HG02610 (cell line): ENCODE measurements around the gene LINC01488.

Experiments
- ATAC-seq: cut with Tn5 transposase; IDR thresholded peaks from one replicate; pipeline ENCODE4 v1.9.1; 2021; ENCODE audit warnings: mild to moderate bottlenecking, moderate library complexity; ENCODE audit not compliant: unreplicated experiment

LINC01488 gene

DNA sequence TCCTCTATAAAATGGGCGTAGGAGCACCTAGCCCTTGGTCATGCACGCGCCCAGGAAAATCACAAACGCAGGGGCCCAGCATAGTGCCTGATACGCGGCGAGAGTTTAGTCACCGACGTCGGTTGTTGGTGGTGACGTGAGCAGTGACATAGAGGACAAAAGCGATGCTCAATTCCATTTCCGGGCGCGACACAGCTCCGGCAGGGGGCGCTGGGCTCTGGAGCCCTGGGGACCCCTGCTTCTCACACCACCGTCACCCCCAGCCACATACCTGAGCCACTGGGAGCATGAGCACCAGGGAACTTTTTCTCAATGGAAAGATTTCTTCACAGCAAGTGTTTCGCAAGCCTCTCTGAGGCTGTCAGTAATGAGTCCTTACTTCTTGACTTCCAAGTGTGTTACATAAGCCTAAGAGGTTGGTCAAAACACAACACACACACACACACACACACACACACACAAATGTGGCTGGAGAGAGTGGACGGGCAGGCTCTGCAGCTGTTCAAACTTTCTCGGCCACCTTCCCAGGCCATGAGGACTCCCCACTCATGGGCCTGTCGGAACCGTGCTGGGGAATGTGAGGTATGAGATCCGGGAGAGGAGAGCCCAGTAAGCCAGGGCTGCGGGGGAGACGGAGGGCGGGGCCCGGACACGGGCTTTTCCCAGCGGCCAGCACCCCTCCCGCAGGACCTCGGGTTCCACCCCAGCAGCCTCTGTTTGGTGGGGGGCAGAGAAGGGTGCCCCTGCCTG is 36.9 kb upstream of the LINC01488 start:
- ATAC-seq: no peak

DNA sequence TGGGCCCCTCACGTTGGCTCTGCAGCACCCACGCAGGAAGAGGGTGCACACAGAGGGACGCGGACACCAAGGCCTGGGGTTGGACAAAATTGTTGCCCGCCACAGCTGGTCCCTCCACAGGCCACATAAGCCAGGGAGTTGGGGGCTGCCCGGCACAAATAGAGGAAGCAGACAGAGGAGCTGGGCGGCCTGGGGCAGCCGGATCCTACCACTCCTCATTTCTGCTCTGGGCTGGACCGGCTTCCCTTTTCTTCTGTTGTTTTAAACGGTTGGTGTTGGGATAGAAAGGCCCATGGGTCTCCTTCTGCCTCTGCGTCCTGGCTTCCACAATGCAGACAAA is 36.4 kb upstream of the LINC01488 start:
- no peak for ATAC-seq

DNA sequence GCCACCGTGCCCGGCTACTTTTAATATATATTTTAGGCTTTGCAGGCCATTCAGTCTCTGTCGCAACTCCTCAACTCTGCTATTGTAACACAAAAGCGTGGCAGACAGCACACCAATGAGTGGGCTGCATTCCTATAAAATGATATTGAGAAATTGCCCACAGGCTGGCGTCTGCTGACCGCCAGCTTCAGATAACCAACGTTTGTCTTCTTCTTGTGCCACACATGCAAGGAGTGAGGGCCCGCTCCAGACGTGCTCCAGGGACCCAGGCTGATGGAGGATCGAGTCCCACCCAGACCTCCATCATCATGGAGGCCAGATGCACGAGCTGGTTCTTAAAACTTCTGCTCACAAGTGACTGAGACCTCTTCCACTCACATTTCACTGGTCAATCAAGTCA is 35.4 kb upstream of the LINC01488 start:
- no peak for ATAC-seq

- no peak for ATAC-seq
These were observed 33.7 kb upstream of the LINC01488 start for GRCh38 chr11:69447786-69448185.

DNA sequence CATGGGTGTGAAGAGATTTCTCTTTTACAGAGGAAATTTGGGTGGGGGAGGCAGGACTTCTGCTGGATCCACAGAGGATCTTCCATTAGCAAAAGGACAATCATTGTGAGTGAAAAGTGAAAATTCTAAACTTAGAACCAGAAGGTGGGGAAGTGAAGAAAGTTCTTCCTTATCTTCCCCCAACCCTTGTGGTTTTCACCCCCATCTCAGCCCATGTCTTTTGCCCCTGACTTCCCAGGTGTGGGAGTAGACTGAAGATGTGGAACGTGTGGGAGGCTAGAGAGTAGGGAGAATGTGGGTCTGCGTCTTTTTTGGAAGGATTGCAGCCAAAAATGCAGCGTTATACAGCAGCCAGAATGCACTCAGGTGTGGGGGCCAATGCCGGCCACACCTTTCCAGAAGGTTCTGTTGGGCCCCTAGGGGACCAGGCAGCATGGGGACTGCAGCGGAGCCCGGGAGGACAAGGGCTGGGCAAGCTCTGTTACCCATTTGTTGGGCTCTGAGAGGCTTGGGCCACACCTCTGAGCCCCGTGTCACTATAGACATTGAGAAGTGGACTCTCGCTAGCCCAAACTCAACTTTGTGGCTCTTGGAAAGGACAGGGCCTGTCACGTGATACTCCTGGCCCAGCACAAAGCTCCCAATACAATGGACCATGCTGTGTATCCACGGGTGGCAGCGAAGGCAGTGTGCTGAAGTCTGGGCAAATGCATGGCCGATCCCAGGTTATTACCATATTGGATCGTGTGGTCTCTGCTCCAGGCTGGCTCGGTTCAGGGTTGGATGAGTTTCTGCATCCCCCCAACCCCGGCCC is 32.8 kb upstream of the LINC01488 start:
- ATAC-seq: no peak

GRCh38 chr11:69449320-69450063 is 32.0 kb upstream of the LINC01488 start:
- ATAC-seq: no peak

DNA sequence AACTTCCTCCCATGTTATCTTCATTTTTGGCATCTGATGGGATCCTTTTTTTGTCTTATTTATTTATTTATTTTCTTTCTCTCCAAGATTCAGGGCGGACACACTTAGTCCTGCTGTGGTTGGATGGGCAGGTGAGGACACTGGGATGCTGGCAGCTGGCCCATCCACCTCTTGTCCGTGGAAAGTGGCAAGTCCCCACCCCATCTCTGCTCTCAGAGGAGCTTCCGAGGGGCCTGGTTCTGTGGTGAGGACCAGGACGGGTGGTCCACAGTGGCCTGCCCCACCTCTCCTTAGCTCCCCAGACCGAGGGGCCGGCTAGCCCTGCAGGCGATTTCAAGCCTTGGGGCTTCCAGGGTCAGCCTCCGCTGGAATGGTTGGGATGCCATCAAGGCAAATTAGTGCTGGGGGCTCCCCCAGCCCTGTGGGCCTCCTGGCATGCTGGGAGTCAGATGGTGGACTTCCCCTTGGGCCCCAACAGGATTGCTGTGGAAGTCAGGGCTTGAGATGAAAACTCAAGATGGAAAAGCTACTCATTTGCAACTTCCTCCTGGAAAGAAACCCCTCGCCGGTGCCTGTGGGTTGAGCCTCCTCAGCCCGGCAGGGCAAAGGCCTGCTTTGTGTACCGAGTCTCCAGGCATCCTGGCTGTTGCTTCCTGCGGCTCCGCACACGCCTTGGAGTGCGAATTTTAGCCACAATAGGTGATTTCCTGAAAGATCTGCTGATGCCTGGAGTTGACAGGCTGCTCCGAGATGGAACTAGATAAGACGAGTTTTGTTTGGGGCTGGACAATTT is 31.2 kb upstream of the LINC01488 start:
- no peak for ATAC-seq

GRCh38 chr11:69450857-69451220 is 30.6 kb upstream of the LINC01488 start:
- ATAC-seq: no peak

DNA sequence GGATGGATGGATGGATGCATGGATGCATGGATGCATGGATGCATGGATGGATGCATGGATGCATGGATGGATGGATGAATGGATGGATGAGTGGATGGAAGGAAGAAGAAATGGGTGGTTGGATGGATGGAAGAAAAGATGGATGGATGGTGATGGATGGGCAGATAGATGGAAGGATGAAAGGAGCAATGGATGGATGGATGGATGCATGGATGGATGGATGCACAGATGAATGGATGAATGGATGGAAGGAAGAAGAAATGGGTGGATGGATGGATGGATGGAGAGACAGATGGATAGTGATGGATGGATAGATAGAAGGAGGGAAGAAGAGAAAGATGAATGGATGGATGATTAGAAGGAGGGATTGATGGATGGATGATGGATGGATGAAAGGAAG is 30.2 kb upstream of the LINC01488 start:
- no peak for ATAC-seq

GRCh38 chr11:69452206-69452987 is 29.1 kb upstream of the LINC01488 start:
- no peak for ATAC-seq

GRCh38 chr11:69453151-69453550 is 28.3 kb upstream of the LINC01488 start:
- no peak for ATAC-seq

DNA sequence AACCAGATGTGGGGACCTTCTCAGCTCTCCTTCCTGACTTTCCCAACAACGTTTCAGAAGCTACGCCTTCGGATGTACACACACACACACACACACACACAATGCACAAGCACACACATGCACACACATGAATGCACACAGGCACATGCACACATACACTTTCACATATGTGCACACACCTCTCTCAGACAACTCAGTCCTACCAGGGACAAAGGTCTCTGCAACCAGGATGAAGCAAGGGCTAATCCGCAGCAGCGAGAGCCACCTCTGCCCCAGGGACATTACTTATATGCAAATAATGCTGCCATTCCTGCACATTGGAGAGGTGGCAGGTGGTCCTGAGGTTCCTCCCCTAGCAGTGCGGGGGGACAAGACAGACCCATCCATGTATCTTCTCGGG is 27.4 kb upstream of the LINC01488 start:
- no peak for ATAC-seq

DNA sequence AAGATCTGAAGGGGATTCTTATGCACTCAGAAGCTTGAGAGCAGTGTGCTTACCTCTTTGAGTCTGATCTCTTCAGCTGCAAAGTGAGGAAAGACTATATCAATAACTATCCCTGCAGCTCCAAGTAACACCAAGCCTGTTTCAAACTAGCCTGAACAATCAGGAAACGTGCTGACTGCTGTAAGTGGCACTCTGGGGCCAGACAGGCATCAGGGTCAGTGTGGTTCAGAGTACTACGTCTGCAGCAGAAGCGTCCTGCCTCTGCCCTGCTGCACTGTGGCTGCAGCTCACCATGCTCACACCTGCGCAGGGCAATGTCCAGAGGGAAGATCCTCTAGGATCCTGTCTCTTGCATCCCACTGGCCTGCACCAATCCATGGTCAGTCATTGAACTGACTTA is 25.5 kb upstream of the LINC01488 start:
- ATAC-seq: no peak

DNA sequence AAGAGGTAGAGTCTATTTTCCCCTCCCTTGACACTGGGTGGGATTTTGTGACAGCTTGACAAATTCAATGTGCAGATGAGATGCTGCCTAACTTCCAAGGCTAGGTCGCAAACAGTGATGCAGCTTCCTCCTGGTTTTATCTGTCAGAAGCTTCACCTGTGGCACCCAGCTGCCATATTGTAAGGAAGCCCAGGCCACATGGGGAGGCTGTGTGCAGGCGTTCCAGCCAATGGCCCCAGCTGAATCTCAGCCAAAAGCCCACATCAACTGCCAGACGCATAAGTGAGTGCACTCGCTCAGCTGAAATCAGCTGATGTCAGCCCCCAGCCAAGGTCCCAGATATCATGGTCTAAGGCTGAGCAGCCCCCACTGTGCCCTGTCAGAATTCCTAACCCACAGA is 24.8 kb upstream of the LINC01488 start:
- ATAC-seq: no peak

DNA sequence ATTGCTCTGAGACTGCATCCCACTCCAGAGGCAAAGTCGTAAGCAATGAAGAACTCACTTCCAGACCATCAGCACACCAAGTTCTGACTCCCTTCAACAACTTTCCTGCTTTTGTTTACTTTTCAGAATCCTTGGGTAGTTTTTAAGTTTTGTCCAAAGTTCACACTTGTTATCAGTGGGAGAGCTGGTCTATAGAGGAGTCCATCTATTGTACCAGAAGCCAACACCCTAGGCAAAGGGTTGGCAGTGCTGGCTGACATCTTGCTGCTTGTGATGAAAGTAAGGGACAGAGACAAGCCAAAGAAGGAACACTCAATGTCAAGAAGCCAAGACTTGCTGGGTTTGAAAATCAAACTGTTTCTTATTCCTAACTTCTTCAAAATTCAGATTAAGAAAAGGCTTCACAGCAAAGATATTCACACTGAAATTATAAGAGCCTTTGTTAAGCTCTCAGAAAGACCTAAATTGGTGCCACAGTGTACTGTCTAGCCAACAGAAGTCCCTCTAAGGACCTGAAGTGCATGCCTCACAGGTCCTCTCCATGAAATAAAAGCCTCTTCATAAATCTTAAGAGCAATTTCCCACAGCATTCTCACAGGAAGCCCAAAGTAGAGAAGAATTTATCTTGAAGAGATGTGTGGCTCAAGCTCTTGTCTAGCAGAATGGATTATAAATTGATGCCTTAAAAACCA is 21.5 kb upstream of the LINC01488 start:
- ATAC-seq: no peak

- no peak for ATAC-seq
These were observed 20.8 kb upstream of the LINC01488 start for GRCh38 chr11:69460540-69461257.

DNA sequence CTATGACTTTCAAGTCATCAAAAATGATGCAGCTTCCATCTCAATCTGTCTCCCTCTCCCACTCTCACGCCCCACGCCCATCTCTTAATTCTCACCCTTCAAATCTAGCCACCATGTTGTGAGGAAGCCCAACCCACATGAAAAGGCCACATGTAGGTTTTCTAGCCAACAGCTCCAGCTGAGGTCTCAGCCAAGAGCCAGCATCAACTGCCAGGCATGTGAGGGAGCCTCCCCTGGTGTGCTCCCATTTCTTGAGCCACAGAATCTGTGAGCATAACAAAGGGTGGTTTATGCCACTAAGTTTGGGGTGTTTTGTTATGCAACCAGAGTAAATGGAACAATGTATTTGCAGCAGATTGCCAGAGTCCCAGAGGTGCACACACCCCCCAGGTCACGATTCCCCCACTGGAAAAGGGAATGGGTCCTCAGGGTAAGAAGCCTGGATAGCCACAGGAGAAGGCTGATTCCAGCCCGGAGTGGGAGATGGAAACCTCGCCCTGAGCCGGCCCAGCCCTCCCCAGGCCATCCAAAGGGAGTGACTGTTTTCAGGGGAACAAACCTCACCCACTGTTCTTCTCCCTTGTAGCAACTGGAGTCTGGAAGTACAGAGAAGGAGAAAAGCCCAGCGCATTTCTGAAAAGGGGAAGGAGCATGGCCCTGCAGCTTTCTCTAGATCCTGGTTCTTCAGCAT is 20.0 kb upstream of the LINC01488 start:
- no peak for ATAC-seq
